M059J (cell line): Measurements from ENCODE around the gene FREM2. TPM values are rescaled to one million over a fixed set of nuclear protein-coding genes. Genes with fewer than 3 reads are reported as not detected.

ENCODE experiments used
- DNase-seq: peaks from one replicate; pipeline ENCODE4 v3.0.0-alpha.2; 2012; ENCODE audit warnings: low read depth
- total RNA-seq: library from RNA; depleted of rRNA; stranded (reverse); fragments of >200 nt; shearing (Covaris generic); gene quantifications from 2 replicates; pipeline ENCODE4 v1.2.3, GENCODE V29; 2014; rRNA removed

Gene FREM2, protein sequence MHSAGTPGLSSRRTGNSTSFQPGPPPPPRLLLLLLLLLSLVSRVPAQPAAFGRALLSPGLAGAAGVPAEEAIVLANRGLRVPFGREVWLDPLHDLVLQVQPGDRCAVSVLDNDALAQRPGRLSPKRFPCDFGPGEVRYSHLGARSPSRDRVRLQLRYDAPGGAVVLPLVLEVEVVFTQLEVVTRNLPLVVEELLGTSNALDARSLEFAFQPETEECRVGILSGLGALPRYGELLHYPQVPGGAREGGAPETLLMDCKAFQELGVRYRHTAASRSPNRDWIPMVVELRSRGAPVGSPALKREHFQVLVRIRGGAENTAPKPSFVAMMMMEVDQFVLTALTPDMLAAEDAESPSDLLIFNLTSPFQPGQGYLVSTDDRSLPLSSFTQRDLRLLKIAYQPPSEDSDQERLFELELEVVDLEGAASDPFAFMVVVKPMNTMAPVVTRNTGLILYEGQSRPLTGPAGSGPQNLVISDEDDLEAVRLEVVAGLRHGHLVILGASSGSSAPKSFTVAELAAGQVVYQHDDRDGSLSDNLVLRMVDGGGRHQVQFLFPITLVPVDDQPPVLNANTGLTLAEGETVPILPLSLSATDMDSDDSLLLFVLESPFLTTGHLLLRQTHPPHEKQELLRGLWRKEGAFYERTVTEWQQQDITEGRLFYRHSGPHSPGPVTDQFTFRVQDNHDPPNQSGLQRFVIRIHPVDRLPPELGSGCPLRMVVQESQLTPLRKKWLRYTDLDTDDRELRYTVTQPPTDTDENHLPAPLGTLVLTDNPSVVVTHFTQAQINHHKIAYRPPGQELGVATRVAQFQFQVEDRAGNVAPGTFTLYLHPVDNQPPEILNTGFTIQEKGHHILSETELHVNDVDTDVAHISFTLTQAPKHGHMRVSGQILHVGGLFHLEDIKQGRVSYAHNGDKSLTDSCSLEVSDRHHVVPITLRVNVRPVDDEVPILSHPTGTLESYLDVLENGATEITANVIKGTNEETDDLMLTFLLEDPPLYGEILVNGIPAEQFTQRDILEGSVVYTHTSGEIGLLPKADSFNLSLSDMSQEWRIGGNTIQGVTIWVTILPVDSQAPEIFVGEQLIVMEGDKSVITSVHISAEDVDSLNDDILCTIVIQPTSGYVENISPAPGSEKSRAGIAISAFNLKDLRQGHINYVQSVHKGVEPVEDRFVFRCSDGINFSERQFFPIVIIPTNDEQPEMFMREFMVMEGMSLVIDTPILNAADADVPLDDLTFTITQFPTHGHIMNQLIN (N-terminal part only)
- 0.12 and 0.76 TPM in 2 replicates for total RNA-seq

DNA sequence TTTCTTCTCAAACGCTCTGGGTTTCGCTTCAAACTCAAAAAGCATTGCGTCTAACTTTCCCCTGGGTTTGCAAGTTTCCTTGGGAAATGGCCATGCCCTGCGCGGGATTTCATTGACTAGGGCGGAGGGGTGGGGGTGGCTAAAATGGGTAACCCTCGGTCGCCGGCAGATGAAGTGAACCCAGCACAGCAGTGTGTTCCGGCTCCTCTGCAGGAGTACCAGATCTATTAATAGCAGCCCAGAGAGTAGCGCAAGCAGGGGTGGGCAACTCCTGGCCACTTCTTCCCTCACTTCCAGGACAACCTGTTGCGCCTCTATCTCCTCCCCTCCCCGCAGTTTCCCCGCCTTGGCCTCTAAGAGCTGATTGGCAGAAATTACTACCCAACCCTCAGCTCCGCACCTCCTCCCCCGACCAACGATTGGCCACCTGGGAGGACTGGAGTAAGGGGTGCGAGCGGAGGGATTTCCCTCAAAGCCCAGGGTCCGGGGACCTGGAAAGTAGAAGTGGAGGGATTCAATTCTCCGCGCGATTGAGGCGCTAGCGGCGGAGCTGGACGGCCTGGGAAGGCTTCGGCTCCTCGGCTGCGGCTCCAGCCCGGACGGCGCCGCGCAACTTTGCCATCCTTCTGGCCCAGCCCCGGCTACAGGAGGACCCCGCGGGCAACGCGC, at the start of gene FREM2:
FREM2 (plus strand) TSS at position 501 of the 669 bp plus-strand sequence. CDS start 268 bp downstream, outside the sequence.
- DNase-seq: peak; percentile 49

DNA sequence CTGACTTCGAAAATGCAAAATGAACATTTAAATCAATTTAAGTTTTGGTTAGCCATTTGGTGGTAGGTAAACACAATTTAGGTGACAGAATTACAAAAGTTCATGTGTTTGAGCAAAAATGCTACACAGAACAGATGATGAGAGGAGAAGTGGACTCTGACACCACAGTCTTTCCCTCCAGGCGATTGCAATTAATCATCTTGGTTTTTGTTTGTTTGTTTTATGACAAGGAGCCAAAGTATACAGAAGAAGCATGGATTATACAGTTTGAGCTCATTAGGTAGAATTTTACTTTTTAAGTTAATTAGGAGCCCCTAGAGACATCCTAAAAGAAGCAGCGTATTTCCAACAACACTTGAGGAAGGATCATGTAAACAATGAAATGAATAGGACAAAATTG, 49.3 kb upstream of the FREM2 start:
- peak; percentile 32 for DNase-seq

DNA sequence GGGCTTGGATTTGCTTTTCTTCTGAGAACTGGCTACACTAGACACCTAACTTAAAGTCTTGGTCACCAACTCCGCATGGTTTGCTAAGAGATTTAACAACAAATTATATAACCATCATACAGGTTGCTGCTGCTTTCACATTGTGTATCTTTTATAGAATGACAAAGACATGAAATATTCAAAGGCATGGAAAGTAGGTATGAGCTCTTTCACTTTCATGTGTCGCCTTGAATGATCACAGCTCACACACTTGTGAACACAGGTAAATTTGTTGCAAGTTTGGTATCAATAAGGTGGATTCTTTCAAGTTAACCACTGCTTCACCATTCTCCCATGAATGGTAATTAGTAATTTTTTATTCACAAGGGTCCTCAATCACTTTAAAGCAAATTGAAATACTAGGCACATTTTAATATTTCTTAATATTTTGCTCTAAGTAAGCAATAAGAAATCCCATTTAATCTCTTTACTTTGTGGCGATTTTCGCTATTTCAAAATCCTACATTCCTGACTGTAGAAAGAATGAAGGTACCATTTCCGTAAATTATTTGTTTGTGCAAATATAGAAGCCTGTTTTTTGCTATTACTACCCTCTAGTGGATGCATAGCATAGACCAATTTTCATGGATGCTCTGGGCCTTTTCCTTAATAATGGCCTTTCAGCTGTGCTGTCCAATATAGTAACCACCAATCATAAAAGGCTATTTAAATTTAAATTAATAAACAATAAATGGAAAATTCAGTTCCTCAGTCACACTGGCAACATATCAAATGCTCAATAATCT, 45.5 kb upstream of the FREM2 start:
- no peak for DNase-seq

DNA sequence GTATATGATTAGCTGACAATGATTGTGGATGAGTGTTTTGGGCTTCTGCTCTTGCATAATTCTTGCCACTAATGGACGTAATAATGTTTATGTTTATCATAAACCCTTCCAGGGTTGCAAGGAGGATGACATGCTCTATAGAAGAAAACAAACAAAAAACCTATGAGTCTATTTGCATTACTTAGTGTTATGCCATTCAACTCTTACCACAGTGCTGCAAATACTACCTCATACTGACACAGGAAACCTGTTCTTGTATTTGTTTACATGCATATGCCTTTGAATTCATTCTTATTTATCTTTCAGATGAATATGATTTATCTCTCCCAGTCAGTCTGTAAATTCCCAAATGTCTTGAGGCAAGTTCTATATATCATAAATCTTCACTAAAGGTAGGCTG, 39.6 kb upstream of the FREM2 start:
- peak; percentile 4 for DNase-seq

DNA sequence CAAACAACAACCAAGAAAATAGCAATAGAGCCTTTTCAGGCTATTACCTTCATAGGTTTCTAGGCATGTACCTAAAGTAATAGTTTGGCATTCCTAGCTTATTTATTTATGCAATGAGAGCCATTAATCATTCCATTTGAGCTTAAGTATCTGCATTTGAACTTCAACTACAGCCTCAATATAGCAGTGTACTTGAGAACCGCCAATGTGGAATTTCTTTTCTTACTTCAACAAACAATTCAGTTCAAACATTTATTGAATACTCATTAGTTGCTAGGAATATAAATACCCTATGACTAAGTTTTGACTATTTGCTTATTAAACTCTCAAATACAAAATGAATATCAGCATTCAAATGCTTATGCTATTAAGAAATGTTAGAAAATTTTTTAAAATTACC, 38.0 kb upstream of the FREM2 start:
- no peak for DNase-seq

DNA sequence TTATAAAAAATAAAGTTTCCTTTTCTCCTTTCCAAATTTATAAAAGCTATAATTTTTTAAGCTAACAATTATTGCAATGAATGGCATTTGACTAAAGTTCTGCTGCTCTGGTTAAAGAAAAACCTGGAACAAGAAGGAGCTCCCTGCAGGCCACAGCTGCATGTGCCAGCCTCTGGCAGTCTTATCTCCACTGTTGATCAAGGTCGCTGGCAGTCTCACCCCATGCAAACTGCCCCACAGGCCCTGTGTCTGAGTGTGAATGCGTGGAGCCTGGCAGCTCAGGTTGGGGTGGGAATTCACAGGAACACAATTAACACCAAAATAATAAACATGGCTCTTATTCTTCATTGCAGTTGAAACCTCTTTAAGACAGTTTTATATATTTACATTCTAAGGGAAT, 30.2 kb upstream of the FREM2 start:
- DNase-seq: peak; percentile 29

DNA sequence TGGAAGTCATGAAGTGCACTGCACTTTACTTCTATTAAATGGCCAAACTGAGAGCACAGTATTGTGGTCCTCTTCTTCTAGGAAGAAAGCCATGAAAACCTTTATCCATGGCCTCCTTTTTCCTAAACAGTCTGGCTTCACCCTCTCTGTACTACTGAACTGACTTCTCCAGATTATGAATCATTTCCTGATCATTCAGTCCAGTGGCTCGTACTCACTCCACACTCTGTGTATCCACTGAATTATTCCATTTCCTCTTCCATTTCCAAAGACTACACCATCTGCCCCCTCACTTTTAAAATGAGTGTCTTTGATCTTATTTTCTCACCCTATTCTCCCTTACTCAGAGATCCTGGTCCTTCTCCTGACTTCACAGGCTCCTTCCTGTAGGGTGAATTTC, 29.7 kb upstream of the FREM2 start:
- peak; percentile 52 for DNase-seq

DNA sequence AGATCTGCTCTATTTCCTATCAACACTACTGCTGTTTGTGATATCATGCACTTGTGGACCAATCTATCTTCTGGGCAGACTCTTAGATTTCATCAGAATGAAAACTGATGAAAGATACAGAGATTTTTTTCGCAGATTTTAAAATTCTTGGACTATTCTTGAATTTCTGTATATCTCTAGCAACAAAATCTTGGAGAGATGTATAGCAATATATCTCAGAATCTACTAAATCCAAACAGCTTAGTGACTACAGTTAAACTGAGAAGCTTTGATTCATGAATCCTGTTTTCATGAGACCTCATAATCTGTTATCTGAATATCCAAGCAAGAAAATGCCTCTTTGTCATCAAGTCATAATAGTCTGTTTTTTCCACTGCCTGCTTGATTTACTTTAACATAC, 28.0 kb upstream of the FREM2 start:
- no peak for DNase-seq

DNA sequence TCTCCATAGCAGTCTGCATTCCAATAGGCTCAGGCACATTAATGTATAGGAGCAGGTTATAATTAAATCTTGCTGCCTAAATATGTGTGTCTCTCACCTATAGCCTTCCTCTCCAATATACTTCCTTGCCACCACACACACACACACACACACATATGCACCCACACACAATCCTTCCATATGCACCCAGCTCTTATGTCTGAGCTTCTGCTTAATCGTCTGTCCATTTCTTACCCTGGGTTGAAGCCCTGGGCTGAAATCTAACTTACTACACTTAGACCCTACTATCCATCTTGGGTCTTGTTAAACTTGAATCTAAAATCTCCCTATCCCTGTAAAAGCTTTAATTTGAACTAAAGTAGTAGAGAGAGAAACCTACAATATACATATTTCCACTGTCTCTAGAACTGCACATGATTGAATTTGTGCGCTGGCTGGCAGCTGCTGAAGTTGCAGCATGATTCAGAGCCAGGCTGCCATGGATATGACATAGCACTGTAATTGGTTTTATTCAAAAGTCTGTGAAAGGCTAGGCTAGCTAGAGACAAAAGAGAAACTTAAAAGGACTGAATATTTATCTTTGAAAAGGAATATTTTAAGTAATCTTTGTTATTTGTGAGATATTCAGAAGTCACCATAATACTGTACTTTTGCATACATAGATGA, 25.7 kb upstream of the FREM2 start:
- DNase-seq: peak; percentile 5

DNA sequence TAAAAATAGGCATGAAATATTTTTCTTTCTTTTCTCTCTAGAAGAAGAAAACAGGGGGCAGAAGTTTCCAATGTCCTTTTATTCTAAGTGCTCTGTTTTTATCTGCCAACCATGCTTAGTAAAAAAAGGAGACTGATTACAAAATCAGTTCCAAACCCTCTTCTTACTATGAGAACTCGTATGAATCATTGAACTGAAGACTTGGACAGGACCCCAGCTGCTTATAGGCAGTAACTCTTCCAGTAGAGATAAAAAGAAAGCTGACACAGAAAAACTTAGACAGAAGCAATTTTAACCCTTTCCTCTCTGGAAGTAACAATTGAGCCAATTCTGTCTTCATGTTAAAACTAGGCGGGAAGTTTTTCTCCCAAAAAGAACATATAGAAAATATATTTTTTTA, 24.5 kb upstream of the FREM2 start:
- DNase-seq: peak; percentile 32

DNA sequence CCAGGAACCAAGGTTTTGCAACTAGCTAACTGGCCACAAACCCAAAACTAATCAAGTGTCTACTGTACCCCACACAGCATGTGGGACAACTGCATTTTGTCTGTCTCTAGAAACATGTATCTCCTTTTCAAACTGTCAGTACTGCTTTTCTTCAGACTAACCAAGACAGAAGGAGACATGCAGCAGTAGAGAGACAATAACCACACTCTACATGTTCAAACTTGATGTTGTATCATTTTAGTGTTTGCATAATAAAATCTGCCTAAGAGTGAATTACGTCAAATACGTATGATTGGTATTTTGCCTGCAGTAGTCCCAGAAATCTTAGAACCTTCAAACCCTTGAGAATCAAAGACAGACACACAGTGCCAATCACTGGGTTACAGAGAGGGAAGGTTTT, 22.0 kb upstream of the FREM2 start:
- no peak for DNase-seq

DNA sequence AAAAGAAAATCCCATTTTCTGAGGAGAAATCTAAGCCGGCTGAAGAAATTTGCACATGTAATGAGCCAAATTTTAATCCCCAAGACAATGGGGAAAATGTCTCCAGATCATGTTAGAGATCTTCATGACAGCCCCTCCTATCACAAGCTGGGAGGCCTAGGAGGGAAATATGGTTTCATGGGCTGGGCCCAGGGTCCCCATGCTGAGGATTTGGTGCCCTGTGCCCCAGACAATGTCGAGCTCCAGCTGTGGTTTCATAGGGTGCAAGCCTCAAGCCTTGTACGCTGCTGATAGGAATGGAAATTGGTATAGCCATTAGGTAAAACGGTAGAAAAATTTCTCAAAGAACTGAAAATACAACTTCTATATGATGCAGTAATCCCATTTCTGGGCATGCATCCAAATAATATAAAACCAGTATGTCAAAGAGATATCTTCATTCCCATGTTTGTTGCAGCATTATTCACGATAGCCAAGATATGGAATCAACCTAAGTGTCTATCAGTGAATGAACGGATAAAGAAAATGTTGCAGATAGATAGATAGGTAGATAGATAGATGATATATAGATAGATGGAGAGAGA, 19.3 kb upstream of the FREM2 start:
- no peak for DNase-seq

DNA sequence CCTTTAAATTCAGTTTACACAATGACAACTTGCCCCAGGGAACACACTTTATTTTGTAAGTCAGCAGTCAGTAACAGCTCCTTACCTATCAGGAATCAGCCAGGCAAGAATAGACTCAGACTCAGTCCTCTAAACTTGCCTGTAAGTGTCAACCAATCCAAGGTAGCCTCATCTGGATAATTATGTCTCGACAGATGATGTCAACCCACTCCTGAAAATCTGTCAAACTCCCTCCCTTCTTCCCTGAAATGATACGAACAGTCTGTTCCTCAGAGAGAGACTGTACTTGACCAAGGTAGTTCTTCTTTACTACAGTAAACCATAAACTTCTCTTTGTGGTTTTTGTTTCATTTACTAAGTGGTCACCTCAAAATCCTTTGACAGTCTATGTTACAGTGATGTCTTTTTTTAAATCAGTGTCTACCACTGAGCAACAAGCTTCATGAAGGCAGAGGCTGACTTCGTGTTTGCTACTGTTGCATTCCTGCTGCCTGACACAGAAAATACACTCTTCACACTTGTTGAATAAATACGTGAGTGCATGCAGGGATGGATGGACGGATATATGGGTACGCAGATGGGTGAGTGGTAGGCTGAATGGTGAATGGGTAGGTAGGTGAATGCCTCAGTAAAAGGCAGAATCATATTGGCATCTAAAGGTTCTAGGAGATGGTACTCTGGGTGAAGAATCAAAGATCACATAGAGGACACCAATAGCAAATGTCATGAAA, 17.5 kb upstream of the FREM2 start:
- DNase-seq: no peak

DNA sequence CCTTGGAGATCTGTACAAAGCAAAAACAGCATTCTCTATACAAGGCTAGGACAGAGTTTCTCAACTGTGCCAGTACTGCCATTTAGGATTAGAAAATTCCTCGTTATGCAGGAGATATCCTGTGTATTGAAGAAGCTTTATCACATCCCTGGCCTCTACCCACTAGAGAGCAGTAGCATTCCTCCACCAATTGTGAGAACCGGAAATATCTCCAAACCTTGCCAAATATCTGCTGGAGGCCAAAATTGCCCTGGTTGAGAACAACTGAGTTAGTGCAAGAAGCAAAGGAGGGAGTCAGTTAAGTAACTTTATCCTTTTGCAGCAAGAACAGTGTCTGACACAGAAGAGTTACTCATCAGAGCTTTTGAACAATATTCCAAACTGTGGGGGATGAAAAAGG, 16.2 kb upstream of the FREM2 start:
- DNase-seq: peak; percentile 17

DNA sequence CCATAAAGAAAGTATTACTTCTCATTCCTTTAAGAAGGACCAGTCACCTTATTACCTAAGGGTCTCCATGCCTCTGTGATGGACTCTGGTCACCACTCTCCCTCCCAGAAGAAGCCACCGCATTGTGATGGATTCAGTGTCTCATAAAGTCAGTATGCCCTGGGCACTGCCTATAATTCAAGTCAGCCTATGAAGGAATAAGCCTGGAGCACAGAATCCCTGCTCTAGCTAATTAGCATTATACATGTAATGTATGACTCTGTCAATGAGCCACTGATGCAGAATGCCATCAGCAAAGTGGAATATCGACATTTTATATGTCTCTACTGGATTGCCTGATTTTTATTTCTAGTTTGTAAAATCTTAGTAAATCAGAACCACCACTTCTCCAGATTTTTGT, 14.9 kb upstream of the FREM2 start:
- no peak for DNase-seq

DNA sequence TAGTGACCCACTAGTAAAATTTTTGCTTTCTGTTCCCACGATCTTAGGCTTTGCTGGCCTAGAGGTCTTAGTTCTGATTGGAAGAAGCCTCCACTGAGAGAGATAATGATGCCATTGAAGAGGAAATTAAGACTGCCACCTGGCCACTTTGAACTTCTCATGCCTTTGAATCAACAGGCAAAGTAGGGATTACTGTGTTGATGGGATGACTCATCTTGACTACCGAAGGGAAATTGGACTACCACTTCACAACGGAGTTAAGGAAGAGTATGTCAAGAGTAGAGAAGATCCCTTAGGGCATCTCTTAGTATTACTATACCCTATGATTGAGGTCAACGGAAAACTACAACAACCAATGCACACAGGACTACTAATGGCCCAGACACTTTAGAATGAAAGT, 12.7 kb upstream of the FREM2 start:
- peak; percentile 15 for DNase-seq

DNA sequence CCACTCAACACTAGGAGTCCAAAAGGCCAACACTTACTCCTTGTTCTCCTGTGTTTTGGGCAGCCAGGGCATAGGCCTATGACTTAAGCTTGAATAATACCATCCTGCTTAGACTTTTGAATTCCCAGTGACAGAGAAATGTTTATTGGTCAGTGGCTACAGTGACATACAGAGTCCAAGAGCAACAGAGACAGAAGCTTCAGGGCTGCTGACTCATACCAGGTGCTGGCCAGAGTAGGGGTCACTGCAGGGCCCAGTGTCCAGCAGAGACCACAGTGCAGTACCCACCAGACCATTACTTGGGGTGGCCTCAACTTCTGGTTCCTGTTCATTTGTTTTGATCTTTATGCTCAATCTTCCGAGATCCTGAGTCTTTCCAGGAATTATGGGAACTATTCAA, 6.0 kb upstream of the FREM2 start:
- no peak for DNase-seq

DNA sequence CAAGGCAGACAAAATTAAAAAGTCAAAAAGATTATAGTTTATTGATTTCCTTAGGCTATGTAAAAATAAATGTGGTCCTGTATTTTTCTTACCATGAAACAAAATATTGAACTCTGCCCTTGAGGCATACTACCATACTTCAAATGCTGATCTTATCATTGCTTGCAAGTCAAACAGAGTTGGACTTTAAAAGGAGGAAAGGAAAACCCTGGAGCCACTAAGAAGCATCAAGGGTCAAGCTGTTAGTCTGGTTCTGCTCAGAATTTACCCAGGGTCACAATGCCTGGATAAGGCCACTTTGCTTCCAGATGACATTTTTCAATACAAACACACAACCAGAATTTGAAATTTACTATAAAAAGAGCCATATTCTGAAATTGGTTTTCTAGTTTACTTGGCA, 2.2 kb upstream of the FREM2 start:
- DNase-seq: no peak

DNA sequence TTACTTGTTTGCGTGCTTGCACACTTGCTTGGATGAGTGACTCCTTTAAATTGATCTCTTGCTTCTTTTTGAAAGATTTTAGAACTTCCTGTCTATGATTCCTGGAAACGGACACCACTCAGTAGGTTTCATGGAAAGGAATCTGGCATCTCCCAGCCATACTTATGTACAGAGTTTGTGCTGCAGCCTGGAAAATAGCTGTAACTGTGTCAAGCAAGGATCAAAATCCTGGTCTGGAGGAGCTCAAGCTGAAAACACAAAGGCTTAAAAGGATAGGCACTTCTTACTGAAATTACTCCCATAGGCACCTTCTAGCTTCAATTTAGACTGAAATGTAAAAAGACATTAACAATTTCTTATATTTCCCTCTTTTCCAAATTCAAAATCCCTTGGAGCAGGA, 1.4 kb upstream of the FREM2 start:
- DNase-seq: no peak
